Stimulated activated CD8-positive, alpha-beta memory T cell treated with anti-CD3 and anti-CD28 coated beads, Interleukin-2, amount 100 ng/mL, for 1 hour (primary cell): Measurements from ENCODE around the gene FLT3LG.

Source experiments
- DNase-seq, 2 donors: peaks; one replicate each; pipeline ENCODE4 v3.0.0-alpha.2; 2020; ENCODE audit warnings: low read depth in 2 of 2

Gene FLT3LG

GRCh38 chr19:49473868-49474541, at the start of gene FLT3LG:
FLT3LG (plus strand) TSS chr19:49474215; CDS start chr19:49474640, 425 bp downstream.
- DNase-seq, result peak; percentile 78 to 79

- DNase-seq, result no peak
These were observed 48.8 kb upstream of the FLT3LG start, which contains the start of gene GFY for GRCh38 chr19:49425178-49425577. GFY (plus strand) TSS chr19:49425388; CDS start chr19:49426431, 1,043 bp downstream.

- no peak for DNase-seq
These were observed 48.0 kb upstream of the FLT3LG start for GRCh38 chr19:49425922-49426592.

GRCh38 chr19:49427339-49427738, 46.7 kb upstream of the FLT3LG start:
- DNase-seq, result no peak

- DNase-seq, result no peak
These were observed 46.0 kb upstream of the FLT3LG start for GRCh38 chr19:49427855-49428546.

- no peak for DNase-seq
These were observed 45.2 kb upstream of the FLT3LG start for GRCh38 chr19:49428547-49429451.

- DNase-seq, result no peak
These were observed 43.8 kb upstream of the FLT3LG start for GRCh38 chr19:49430172-49430677.

GRCh38 chr19:49430678-49431329, 43.2 kb upstream of the FLT3LG start:
- DNase-seq, result no peak

- DNase-seq, result no peak
These were observed 42.7 kb upstream of the FLT3LG start for GRCh38 chr19:49431330-49431749.

- no peak for DNase-seq
These were observed 41.6 kb upstream of the FLT3LG start for GRCh38 chr19:49432141-49433073.

GRCh38 chr19:49433240-49433901, 40.6 kb upstream of the FLT3LG start:
- DNase-seq, result no peak

- DNase-seq, result no peak
These were observed 39.0 kb upstream of the FLT3LG start for GRCh38 chr19:49434907-49435583.

- DNase-seq, result no peak
These were observed 38.3 kb upstream of the FLT3LG start for GRCh38 chr19:49435670-49436069.

GRCh38 chr19:49436381-49437017, 37.5 kb upstream of the FLT3LG start:
- DNase-seq, result no peak

- DNase-seq, result no peak
These were observed 36.8 kb upstream of the FLT3LG start for GRCh38 chr19:49437231-49437630.

- DNase-seq, result no peak
These were observed 35.8 kb upstream of the FLT3LG start for GRCh38 chr19:49438261-49438660.

GRCh38 chr19:49439836-49440235, 34.2 kb upstream of the FLT3LG start:
- DNase-seq, result no peak
